HepG2 (cell line): Measurements from ENCODE around the gene MAPK11. TPM values are rescaled to one million over a fixed set of nuclear protein-coding genes. Genes with fewer than 3 reads are reported as not detected.

Experiments used
- FOXK1 ChIP-seq: sonication (generic); formaldehyde crosslinking; IDR thresholded peaks from 2 replicates; pipeline ENCODE4 v1.4.0; 2020; ENCODE audit warnings: low read depth, missing genetic modification reagents, borderline replicate concordance
- HOXA3 ChIP-seq: sonication (generic); formaldehyde crosslinking; IDR thresholded peaks from 2 replicates; pipeline ENCODE4 v1.5.0; 2020; ENCODE audit warnings: missing genetic modification reagents
- MAF1 ChIP-seq: sonication (generic); formaldehyde crosslinking; IDR thresholded peaks from 2 replicates; pipeline ENCODE4 v1.5.0; 2020; ENCODE audit warnings: missing genetic modification reagents, borderline replicate concordance
- RERE ChIP-seq: IDR thresholded peaks from 2 replicates; pipeline ENCODE4 v1.6.1; 2016; ENCODE audit warnings: low read depth, missing genetic modification reagents, missing compliant biosample characterization
- ZNF12 ChIP-seq: sonication (generic); formaldehyde crosslinking; IDR thresholded peaks from 2 replicates; pipeline ENCODE4 v1.5.0; 2020; ENCODE audit warnings: missing genetic modification reagents
- ZNF547 ChIP-seq: sonication (generic); formaldehyde crosslinking; IDR thresholded peaks from 2 replicates; pipeline ENCODE4 v1.5.1; 2020; ENCODE audit warnings: mild to moderate bottlenecking, missing genetic modification reagents
- ZNF570 ChIP-seq: sonication (generic); formaldehyde crosslinking; IDR thresholded peaks from 2 replicates; pipeline ENCODE4 v1.4.0; 2020; ENCODE audit warnings: mild to moderate bottlenecking, missing genetic modification reagents, borderline replicate concordance
- ZNF572 ChIP-seq: sonication (generic); formaldehyde crosslinking; IDR thresholded peaks from 2 replicates; pipeline ENCODE4 v1.5.1; 2020; ENCODE audit warnings: mild to moderate bottlenecking, missing genetic modification reagents
- polyA plus RNA-seq, 8 experiments: library from polyadenylated mRNA; depleted of rRNA in 3 of 8; stranded (reverse) in 7 of 8; unstranded in 1 of 8; fragments of >200 nt; fragmentation: Illumina TruSeq in 4 of 8; extraction: Trizol in 4 of 8; gene quantifications; 2 replicates each; pipeline versions ENCODE4 v1.2.1 to v1.2.3, GENCODE V29; 2011 to 2016; ENCODE audit warnings: low read depth in 4 of 8, missing spikeins in 1 of 8, mixed read lengths in 1 of 8; ENCODE audit not compliant: insufficient read depth in 1 of 8
- total RNA-seq, 5 experiments: library from RNA; depleted of rRNA; stranded (reverse); fragments of >200 nt; fragmentation: Illumina TruSeq; extraction: Trizol; gene quantifications; 2 replicates each; pipeline ENCODE4 v1.2.3, GENCODE V29; 2016; ENCODE audit warnings: low read depth in 1 of 5
- TF ChIP-seq, protein P1 (sequence below): sonication (generic); formaldehyde crosslinking; IDR thresholded peaks from 2 replicates; pipeline ENCODE4 v1.8.0; 2022; ENCODE audit warnings: mild to moderate bottlenecking, missing genetic modification reagents, borderline replicate concordance
- TF ChIP-seq, protein P2 (sequence below): sonication (generic); formaldehyde crosslinking; IDR thresholded peaks from 2 replicates; pipeline ENCODE4 v1.4.0; 2020; ENCODE audit warnings: mild to moderate bottlenecking, missing genetic modification reagents

The MAPK11 gene
- total and polyA plus RNA-seq, 2 of the 13 experiments (the other 11 are each of a cell fraction or from before 2014, with no cell fraction given) = 0.15 to 0.17 TPM

DNA sequence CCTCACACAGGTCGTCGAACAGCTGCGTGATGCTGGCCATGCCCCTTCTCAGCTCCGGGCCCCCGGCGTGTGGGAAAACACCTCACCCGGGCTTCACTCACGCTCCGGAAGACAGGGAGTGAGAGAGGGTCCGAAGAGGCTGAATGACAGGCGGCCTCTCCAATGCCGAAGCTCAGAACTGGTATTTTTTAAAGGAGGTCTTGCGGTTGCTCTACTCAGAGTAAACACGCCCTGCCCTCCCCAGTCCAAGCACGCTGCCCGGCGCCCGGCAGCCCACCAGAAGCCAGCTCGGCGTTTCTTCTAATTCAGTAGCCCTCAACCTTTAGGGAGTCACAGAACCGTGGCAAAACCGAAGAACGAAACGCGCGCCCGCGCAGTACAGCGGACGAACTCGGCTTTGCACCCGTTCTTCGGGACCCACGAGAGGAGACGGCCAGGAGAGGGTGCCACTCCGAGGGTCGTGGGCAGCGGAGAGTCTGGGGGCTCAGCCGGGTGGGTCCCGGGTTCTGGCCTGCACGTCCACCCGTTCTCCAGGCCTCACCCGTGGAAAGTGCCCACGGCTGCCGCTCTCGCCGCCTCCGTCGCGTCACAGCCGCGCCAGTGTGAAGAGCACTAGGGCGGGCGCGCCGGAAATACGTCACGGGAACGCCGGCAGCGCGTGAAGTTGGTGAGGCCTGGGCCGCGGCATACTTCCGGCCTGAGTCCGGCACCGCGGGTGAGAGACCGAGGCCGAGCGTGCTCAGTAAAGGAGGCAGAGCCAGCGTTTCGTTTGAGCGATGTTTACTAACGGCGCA lies 25.6 kb downstream of the MAPK11 start, which contains the start of gene TUBGCP6 (continued):
- no peak for TF ChIP-seq RERE (CRISPR knock-in tag)
- peak; percentile 100 for TF ChIP-seq HOXA3 (CRISPR knock-in tag)
- TF ChIP-seq ZNF572 = no peak
- TF ChIP-seq ZNF570 = 0 out of 2 replicates have a peak, but pooled peaks have one; percentile 50
- no peak; the same call in 1 of the 2 replicates for TF ChIP-seq MAF1 (CRISPR knock-in tag)
- TF ChIP-seq, protein P1, sequence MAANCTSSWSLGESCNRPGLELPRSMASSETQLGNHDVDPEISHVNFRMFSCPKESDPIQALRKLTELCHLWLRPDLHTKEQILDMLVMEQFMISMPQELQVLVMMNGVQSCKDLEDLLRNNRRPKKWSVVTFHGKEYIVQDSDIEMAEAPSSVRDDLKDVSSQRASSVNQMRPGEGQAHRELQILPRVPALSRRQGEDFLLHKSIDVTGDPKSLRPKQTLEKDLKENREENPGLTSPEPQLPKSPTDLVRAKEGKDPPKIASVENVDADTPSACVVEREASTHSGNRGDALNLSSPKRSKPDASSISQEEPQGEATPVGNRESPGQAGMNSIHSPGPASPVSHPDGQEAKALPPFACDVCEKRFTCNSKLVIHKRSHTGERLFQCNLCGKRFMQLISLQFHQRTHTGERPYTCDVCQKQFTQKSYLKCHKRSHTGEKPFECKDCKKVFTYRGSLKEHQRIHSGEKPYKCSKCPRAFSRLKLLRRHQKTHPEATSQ = no peak
- TF ChIP-seq, protein P2, sequence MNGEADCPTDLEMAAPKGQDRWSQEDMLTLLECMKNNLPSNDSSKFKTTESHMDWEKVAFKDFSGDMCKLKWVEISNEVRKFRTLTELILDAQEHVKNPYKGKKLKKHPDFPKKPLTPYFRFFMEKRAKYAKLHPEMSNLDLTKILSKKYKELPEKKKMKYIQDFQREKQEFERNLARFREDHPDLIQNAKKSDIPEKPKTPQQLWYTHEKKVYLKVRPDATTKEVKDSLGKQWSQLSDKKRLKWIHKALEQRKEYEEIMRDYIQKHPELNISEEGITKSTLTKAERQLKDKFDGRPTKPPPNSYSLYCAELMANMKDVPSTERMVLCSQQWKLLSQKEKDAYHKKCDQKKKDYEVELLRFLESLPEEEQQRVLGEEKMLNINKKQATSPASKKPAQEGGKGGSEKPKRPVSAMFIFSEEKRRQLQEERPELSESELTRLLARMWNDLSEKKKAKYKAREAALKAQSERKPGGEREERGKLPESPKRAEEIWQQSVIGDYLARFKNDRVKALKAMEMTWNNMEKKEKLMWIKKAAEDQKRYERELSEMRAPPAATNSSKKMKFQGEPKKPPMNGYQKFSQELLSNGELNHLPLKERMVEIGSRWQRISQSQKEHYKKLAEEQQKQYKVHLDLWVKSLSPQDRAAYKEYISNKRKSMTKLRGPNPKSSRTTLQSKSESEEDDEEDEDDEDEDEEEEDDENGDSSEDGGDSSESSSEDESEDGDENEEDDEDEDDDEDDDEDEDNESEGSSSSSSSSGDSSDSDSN (CRISPR knock-in tag) = peak; percentile 80
- peak; percentile 42; the same call in 1 of the 2 replicates for TF ChIP-seq ZNF547
- peak; percentile 96; the same call in 1 of the 2 replicates for TF ChIP-seq FOXK1 (CRISPR knock-in tag)
- 0 out of 2 replicates have a peak, but pooled peaks have one; percentile 27 for TF ChIP-seq ZNF12 (CRISPR knock-in tag)
